Head of caudate nucleus (tissue), 42 donors: ENCODE results near the gene SYNDIG1.

Source experiments
- DNase-seq, 42 donors: peaks; one replicate each; pipeline versions ENCODE4 v3.0.0 to v3.0.0-alpha.2; 2020 to 2021; ENCODE audit warnings: mixed read lengths in 7 of 42
- intact Hi-C: fragments of 100-400 bp; cut with DNase I; formaldehyde crosslinking; loops from one replicate; pipeline ENCODE4 v1.15.0; 2022

The SYNDIG1 gene

DNA sequence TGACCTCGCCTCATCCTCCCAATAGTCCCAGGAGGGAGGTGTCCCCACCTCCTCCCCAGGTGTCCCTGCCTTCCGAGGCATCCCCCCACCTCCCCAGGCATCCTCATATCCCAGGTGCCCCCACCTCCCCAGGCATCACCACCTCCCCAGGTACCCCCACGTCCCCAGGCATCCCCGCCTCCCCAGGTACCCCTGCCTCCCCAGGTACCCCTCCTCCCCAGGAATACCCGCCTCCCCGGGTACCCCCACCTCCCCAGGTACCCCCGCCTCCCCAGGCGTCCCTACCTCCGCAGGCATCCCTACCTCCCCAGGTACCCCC is 198.9 kb downstream of the SYNDIG1 start:
- intact Hi-C loops = no loop called here
- peak in 2 of 42 donors; percentile 10 to 33 for DNase-seq

- intact Hi-C loops = no loop called here
- peak in 6 of 42 donors; percentile 4 to 20 (median 8) for DNase-seq
These were observed 199.4 kb downstream of the SYNDIG1 start for GRCh38 chr20:24668791-24669190.

DNA sequence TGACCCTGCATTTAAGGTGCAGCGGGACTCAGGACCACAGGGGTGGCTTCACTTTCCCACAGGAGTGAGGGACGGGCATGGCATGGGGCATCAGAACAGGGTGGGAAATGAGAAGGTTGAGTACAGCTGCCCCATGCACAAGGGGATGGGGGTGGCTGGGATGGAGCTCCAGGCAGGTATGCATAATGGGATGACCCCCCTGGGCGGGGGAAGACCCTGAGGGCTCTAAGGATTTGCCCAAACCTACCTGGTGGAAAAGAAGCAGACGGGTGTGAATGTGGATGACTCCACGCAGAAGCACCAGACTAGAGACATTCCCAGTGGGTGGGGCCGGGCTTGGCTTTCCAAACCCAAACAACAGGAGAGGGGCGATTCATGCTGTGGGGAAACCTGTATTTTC is 200.3 kb downstream of the SYNDIG1 start:
- DNase-seq = peak in 6 of 42 donors; percentile 2 to 28 (median 9)
- intact Hi-C loops = no loop called here

DNA sequence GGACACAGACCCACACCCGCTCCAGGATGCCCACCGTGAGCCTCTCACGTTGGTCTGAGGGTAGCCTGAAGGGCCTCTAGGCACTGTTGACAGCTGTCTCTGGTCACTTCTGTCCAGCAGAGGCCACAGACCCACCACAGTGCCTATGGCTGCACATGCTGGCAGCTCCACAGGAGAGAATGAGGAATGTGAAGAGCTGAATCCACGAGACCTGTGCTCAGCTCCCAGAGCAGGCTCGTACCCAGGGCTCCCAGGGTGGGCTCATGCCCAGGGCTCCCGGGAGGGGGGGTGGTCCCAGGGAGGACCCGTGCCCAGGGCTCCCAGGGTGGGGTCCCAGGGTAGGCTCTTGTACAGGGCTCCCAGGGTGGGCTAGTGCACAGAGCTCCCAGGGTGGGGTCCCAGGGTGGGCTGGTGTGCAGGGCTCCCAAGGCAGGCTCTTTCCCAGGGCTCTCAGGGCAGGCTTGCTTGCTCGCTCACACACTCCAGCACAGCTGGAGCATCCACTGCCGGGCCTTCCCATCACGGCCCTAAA is 201.0 kb downstream of the SYNDIG1 start:
- intact Hi-C loops = no loop called here
- peak in 7 of 42 donors; percentile 2 to 30 (median 13) for DNase-seq

DNA sequence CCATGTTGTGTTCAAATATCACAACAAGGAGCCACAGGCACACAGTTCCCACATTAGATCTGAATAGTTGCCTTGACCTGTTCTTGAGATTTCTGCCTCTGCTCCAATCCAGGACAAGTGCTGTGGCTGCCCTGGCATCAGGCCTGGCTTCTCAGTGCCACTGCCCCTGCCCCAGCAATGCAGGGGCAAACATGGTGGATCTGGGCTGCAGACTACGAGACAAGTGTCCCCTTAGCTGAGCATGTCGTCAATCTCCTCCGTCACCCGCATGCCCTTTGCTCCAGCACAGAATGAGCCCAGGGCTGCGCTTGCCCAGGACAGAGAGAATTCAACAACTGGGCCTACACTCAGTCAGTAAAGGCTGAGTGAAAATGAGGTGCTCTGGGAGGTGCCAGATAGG is 201.6 kb downstream of the SYNDIG1 start:
- intact Hi-C loops = no loop called here
- DNase-seq = peak in 7 of 42 donors; percentile 4 to 36 (median 14)

- peak in 6 of 42 donors; percentile 8 to 25 (median 16) for DNase-seq
- intact Hi-C loops = no loop called here
These were observed 202.9 kb downstream of the SYNDIG1 start for GRCh38 chr20:24672181-24672880.

DNA sequence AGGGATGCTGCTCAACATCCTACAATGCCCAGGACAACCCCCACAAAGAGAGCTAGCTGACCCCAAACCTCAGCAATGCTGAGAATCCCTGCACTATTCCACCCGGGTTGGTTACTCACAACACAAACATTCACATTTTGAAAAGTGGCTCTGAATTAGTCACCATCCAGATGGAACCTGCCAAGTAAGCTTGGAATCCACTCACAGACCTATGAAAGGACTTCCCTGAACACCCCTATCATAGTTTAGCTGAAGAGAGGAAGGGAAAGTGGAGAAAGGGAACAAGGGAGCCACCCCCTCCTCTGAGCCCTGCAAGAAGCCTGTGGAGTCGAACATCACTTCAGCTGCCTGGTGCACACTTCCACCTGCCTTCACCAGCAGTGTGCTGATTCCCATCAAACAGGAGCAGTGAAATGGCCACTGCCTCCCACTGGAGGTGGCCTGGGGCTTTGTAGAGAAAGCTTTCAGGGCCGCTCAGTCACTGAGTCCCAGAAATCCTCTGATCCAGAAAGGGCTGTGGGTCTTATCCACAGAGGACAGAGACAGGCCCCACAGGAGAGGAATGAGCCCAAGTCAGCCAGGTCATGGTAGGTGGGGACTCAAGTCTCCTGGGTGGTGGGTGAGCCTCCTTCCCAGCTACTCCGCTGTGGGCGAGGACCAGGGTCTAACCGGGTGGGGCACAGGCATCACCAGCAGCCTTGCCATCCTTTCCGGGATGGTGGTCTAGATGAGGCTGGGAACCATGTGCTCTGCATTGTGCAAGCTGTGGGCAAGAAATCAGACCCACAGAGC is 203.7 kb downstream of the SYNDIG1 start:
- peak in 7 of 42 donors; percentile 11 to 35 (median 16) for DNase-seq
- intact Hi-C loops = no loop called here

DNA sequence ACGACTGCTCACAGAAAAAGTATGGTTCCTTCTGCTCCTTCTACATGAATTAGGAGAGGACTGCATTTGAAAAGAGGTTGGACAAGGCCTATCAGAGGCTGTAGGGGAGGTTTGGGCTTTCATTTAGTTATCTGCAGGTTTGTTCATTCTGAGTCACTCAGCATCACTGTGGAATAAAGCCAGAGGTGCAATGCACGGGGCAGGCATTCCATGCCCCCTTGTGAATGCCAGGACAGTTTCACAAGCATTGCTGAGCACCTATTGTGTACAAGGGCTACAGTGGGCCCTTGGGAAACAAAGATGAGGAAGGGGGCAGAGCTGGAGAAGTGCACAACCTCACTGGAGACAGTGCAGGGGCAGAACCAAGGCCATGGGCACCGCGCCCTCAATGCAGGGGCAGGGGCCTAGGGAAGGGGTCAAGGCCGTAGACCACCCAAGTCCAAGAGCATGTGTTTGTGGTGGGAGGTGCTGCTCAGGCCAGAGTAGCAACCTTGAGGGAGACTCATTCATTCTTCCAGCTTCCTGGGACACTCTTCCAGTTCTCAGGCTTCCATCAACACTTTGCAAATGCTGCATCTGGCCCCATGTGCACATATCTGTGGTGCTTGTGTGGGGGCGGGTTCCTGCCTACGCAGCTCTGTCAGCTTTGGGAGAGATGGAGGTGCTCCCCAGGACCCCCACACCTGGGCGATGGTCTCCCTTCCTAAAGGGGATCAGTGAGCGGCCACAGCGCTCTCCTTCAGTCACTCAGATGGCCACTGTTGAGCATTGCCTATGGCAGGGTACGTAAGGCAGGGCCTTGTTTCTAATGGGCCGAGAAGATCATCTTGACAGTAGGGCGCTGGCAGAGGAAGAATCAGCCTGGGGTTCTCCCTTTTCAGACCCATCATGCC is 204.5 kb downstream of the SYNDIG1 start:
- intact Hi-C loops = no loop called here
- DNase-seq = peak in 5 of 42 donors; percentile 2 to 29 (median 10)

GRCh38 chr20:24674921-24675605 is 205.6 kb downstream of the SYNDIG1 start:
- peak in 5 of 42 donors; percentile 4 to 19 (median 5) for DNase-seq
- intact Hi-C loops = no loop called here

DNA sequence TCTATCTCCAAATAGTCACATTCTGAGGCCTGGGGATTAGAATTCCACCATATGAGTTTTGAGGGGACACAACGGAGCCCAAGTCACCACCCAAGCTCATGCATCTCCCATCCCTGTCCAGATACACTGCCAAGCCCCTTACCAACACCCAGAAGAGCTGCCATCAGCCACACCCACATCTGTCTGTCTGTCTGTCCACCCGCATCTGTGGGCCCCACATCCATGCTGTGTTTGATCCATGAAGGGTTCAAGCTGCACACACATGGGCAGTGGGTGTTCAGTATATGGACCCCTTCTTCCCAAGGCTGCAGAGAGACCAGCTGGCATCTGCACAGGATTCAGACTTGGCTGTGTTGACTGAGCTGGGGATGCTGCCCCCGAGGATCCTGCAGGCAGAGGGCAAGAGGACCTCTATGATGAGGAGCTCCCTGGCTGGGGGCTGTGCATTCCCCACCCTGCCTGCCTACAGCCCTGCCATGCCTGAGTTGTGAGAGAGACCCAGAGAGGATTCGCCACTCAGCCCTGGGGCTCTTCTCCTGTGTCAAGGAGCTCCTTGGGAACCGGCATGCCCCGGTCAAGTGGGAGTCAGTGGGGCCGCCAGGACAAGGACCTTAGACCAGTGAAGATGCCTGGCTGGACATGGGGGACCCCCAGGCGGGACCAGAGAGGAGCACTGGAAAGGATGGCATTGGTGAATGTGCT is 206.4 kb downstream of the SYNDIG1 start:
- intact Hi-C loops = no loop called here
- DNase-seq = peak in 8 of 42 donors; percentile 6 to 34 (median 16)

GRCh38 chr20:24676353-24676977 is 207.0 kb downstream of the SYNDIG1 start:
- peak in 6 of 42 donors; percentile 9 to 33 (median 23) for DNase-seq
- intact Hi-C loops = no loop called here

DNA sequence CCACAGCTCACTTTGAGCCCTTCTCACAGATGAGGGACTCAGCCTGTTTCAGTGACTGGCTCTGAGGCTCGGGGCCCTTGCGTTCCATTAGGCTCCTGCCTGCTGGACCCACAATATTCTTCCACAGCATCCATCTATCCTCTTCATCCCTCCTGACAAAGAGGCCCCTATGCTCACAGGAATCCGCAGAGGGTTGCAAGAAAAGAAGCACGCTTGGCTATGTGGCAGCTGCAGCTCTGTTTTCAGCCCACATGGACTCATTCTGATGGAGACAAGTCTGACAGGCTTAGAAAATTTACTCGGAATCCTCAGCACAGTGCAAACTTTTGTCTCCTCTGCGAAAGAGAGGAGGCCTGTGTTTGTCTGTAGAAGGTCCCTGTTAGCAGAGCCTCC is 207.5 kb downstream of the SYNDIG1 start:
- DNase-seq = peak in 15 of 42 donors; percentile 13 to 66 (median 37)
- intact Hi-C loops = no loop called here

- peak in 7 of 42 donors; percentile 5 to 32 (median 15) for DNase-seq
- intact Hi-C loops = no loop called here
These were observed 208.3 kb downstream of the SYNDIG1 start for GRCh38 chr20:24677626-24678315.

DNA sequence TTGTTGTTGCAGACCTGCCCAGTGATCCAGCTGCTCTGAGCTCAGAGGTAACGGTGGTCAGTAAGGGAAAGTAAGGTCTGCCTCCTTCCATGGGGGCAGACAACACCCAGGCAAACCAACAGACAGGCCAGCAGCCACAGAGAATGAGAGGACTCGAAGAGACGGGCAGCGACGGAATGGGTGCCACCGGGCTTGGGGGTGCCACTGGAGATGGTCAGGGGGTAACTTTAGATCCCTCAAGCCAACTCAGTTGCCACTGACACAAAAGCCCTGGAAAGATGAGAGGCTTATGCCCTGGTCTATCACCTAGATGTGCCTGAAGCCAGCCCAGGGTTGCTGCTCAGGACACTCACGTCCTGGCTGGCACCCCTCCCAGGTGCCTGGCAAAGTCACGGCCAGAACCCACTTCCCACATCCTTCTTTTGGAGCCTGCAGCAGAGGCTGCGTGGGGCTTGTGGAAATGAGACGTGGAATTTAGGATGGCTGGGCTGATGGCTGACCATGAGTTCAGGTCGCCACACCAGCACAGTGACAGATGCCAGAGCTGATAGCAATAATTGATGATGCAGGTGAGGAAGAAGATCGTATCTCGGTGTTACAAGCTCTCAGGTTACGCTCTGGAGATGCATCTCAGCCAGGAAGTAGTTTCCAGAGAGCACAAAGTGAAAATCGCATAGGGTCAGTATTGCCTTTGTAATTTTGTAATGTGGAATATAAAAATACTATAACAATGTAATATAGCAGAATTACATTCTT is 209.1 kb downstream of the SYNDIG1 start:
- peak in 8 of 42 donors; percentile 4 to 29 (median 13) for DNase-seq
- intact Hi-C loops = no loop called here

- intact Hi-C loops = no loop called here
- DNase-seq = peak in 2 of 42 donors; percentile 3 to 9
These were observed 210.1 kb downstream of the SYNDIG1 start for GRCh38 chr20:24679448-24680047.
